ENCODE measurements around the gene CBX3. TPM values are rescaled to one million over a fixed set of nuclear protein-coding genes. Genes with fewer than 3 reads are reported as not detected.
A peak's percentile ranks its signal among the peaks of the same experiment; 100 is the strongest.

The CBX3 gene
- polyA plus RNA-seq, 4 donors, result 145 to 184 (median 179) TPM

DNA sequence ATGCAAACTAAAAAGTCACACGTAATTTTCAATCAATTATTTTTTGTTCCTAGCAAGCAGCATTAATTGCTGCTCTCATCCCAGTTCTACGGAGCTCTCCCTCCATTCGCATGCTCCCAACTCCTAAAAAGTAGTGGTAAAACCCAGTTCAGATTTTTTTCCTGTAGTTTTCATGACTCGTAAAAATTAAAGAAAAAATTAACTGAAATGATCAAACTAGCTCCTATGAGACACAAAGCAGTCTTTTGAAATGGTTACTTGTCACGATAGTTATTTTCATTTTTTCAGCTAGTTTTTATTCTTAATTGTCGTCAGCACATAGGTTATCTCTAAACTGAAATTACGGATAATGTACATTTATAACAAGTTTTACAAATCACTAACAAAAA, 2.8 kb upstream of the CBX3 start:
- peak overlapping the region in 1 of 3 donors; percentile 99 for H3K27ac ChIP-seq (ENCODE audit: low read depth in 1 of 3, low read length in 2 of 3)
- no peak for FAIRE-seq
- WGBS, 3 donors, result 1% methylated on average over 7 of the region's 7 CpGs

DNA sequence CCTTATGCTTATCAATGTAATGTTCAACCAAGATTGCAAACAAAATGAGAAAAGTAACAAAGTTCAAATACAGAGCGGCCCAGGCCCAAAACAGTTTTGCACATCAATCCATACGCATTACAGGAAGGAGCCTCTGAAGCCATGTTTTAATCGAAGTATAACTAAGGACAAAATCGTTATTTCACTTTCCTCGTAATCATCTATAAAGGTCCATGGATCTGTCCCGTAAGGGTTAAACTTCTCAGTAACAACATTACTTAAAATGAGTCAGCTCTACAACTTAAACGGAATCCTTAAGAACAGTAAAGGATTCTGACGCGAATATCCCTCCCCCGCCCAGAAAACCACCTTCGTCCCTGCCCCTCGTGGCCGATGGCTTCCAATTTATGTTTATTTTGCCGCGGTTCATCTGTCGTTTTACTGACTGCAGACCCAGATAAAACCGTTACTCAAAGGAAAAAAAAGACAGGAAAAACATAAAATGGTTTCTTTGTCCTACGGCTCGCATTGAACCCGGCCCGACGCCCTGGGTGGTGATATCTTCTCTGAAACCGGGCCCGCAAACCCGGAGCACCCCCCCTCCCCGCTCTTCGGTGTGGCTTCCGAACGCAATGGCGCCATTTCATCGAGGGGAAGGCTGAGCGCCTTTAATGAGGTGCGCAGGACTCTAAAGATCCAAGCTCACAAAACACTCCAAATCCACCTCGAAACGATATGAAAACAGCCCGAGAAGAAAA, 2.1 kb upstream of the CBX3 start:
- DNase-seq (peak; percentile 58 to 69), FAIRE-seq (no peak)
- H3K4me1 ChIP-seq (ENCODE audit: control insufficient read depth in 3 of 3, insufficient read depth in 2 of 3, low read depth in 1 of 3, low read length in 2 of 3), result peaks cover 2 to 19% (median 3%) of the 10 kb centered on the region in 3 donors
- peak overlapping the region; percentile 99 for H3K27ac ChIP-seq (ENCODE audit: low read depth in 1 of 3, low read length in 2 of 3)
- H3K36me3 ChIP-seq (ENCODE audit: control insufficient read depth in 3 of 3, insufficient read depth in 2 of 3, low read depth in 1 of 3, low read length in 3 of 3), result peaks cover 3 to 13% (median 7%) of the 10 kb centered on the region in 3 donors
- peak overlapping the region; percentile 86 to 96 (median 91) for H3K4me3 ChIP-seq (ENCODE audit: low read depth in 1 of 3, low read length in 3 of 3)
- whole genome bisulfite sequencing, 3 donors, result 0% methylated on average over 36 of the region's 36 CpGs
- H3K9me3 ChIP-seq (ENCODE audit: control insufficient read depth in 2 of 2, insufficient read depth in 1 of 2, low read depth in 1 of 2, low read length in 1 of 2), result no peaks in the 10 kb centered on the region
- no peaks in the 10 kb centered on the region for H3K27me3 ChIP-seq (ENCODE audit: control insufficient read depth in 3 of 3, insufficient read depth in 3 of 3, low read length in 3 of 3)

More for the DNA sequence above, 2.8 kb upstream of the CBX3 start:
- Histone ChIP-seq H3K9me3 (ENCODE audit: control insufficient read depth in 2 of 2, insufficient read depth in 1 of 2, low read depth in 1 of 2, low read length in 1 of 2) (no peaks in the 10 kb centered on the region), H3K4me1 (ENCODE audit: control insufficient read depth in 3 of 3, insufficient read depth in 2 of 3, low read depth in 1 of 3, low read length in 2 of 3) (peaks cover 2 to 18% (median 3%) of the 10 kb centered on the region in 3 donors), H3K27me3 (ENCODE audit: control insufficient read depth in 3 of 3, insufficient read depth in 3 of 3, low read length in 3 of 3) (no peaks in the 10 kb centered on the region), H3K36me3 (ENCODE audit: control insufficient read depth in 3 of 3, insufficient read depth in 2 of 3, low read depth in 1 of 3, low read length in 3 of 3) (peaks cover 5 to 14% (median 14%) of the 10 kb centered on the region in 3 donors), H3K4me3 (ENCODE audit: low read depth in 1 of 3, low read length in 3 of 3) (peak overlapping the region; percentile 68 to 91 (median 86))
- DNase-seq, result no peak

DNA sequence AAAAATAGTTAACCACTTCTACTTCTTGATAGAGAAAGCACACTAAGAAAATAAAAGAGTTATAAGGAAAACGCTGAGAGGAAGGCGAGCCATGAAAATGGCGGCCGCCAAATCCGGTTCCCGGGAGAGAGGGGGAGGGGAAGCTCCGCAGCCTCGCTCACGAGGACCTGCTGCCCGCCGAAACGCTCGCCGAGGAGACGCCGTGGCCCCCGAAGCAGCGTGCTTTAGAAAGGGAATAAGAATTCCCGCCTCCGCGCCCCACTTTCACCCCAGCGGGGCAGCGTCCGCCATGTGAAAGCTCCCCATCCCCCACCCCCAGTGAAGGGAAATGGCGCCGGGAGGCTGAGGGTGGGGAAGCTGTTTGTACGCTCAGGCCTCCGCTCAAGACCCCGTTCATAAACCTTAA, 1.5 kb upstream of the CBX3 start:
- Histone ChIP-seq H3K27me3 (ENCODE audit: control insufficient read depth in 3 of 3, insufficient read depth in 3 of 3, low read length in 3 of 3) (no peaks in the 10 kb centered on the region), H3K4me3 (ENCODE audit: low read depth in 1 of 3, low read length in 3 of 3) (peak overlapping the region; percentile 86 to 96 (median 91)), H3K4me1 (ENCODE audit: control insufficient read depth in 3 of 3, insufficient read depth in 2 of 3, low read depth in 1 of 3, low read length in 2 of 3) (peaks cover 2 to 18% (median 3%) of the 10 kb centered on the region in 3 donors), H3K9me3 (ENCODE audit: control insufficient read depth in 2 of 2, insufficient read depth in 1 of 2, low read depth in 1 of 2, low read length in 1 of 2) (no peaks in the 10 kb centered on the region), H3K36me3 (ENCODE audit: control insufficient read depth in 3 of 3, insufficient read depth in 2 of 3, low read depth in 1 of 3, low read length in 3 of 3) (peaks cover 3 to 11% (median 3%) of the 10 kb centered on the region in 3 donors), H3K27ac (ENCODE audit: low read depth in 1 of 3, low read length in 2 of 3) (peak overlapping the region; percentile 99)
- FAIRE-seq (no peak), DNase-seq (peak; percentile 67 to 90)
- WGBS, 3 donors, result 0% methylated on average over 29 of the region's 29 CpGs

DNA sequence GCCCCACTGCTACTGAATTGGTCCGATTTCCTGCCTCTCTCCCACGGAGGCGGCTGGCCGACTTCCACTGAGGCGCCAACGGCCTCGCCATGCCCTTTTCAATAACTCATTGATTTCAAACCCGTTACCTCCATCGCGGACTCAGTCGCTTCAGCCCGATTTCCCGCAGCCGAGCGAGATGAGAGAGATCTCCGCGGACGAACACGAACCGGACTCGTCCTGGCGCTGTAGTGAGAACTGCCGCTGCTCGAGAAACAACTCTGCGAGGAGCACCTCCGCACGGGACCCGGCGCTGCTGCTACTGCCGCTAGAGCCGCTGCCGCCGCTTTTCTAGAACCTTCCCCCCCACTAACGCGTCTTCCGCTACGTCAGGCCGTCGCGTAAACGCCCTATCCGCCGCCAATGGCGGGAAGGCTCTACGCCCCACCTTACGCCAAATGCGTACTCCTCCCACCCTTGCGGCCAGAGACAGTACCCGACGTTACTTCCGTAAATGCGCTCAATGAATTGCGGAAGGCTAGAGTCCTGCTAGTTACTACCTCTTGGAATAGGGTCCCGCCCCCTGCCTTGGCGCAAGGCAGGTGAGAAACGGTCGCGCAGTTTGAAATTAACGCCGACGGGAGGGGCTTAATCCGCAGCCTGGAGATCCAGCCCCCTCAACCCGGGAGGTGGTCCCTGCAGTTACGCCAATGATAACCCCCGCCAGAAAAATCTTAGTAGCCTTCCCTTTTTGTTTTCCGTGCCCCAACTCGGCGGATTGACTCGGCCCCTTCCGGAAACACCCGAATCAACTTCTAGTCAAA, 900 bp upstream of the CBX3 start, which contains the start of gene HNRNPA2B1:
HNRNPA2B1 (minus strand) TSS at position 303 of the 803 bp plus-strand sequence; CDS start at position 134, 169 bp downstream.
- Histone ChIP-seq H3K27me3 (ENCODE audit: control insufficient read depth in 3 of 3, insufficient read depth in 3 of 3, low read length in 3 of 3) (no peaks in the 10 kb centered on the region), H3K27ac (ENCODE audit: low read depth in 1 of 3, low read length in 2 of 3) (peak within 1 kb of the TSS; percentile 99), H3K36me3 (ENCODE audit: control insufficient read depth in 3 of 3, insufficient read depth in 2 of 3, low read depth in 1 of 3, low read length in 3 of 3) (peaks cover 3 to 10% (median 4%) of the 10 kb centered on the region in 3 donors), H3K4me1 (ENCODE audit: control insufficient read depth in 3 of 3, insufficient read depth in 2 of 3, low read depth in 1 of 3, low read length in 2 of 3) (peaks cover 0 to 18% (median 2%) of the 10 kb centered on the region in 3 donors), H3K9me3 (ENCODE audit: control insufficient read depth in 2 of 2, insufficient read depth in 1 of 2, low read depth in 1 of 2, low read length in 1 of 2) (no peaks in the 10 kb centered on the region), H3K4me3 (ENCODE audit: low read depth in 1 of 3, low read length in 3 of 3) (peak within 1 kb of the TSS; percentile 91 to 99 (median 96))
- 0% methylated on average over 71 of the region's 71 CpGs for WGBS, 3 donors
- peak; percentile 98 to 100 for DNase-seq
- FAIRE-seq, result no peak

DNA sequence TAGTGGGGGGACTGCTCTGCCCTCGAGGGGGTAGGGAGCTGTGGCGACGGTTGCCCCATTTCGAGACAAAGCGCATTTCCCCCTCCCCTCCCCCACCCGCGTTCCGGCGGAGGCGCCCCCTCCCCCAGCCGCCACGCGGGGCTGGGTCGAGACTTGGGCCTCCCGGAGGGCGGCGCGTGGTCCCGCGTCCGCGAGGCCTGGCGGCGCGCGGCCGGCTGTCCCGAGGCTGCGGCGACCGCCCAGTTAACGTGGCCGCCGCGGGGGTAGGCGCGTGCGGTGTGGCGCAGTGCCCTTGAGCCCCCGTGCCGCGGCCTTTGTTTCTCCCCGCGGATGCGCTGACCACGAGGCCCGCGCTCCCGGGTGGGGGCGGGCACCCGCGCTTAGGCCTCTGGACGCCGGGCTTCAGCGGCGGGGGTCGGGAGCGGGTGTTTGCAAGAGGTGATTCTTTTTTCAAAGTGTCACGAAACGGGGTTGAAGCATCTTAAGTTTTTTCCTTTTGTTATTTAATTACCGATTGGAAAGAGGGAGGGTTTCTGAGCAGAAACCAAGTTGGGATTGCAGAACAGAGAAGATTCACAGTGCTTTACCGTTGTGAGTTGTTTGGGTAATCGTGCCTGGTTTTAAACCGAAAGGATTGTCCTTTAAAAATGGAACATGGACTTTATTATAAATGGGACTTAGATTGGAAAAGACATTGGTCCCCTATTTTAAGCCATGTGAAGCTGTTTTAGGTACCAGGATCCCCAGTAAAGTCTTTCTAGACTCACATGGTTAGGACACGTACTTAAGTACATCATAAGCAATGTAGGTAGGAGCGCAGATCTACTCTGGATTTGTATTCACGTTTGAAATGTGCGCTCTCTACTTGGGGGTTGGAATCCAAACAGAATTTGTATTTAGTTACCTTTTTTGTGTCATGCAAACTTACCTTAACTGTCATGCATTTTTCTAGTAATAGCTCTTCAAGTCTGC, 760 bp downstream of the CBX3 start:
- 0 to 1% (median 1%) methylated on average over 34 to 68 of the region's 68 CpGs for WGBS, 3 donors
- peak overlapping the region; percentile 96 to 99 (median 97) for H3K27ac ChIP-seq (ENCODE audit: low read depth in 1 of 3, low read length in 2 of 3)
- FAIRE-seq (no peak), DNase-seq (peak; percentile 49 to 81)
- H3K9me3 ChIP-seq (ENCODE audit: control insufficient read depth in 2 of 2, insufficient read depth in 1 of 2, low read depth in 1 of 2, low read length in 1 of 2), result no peaks in the 10 kb centered on the region
- peak overlapping the region; percentile 91 to 99 (median 93) for H3K4me3 ChIP-seq (ENCODE audit: low read depth in 1 of 3, low read length in 3 of 3)
- H3K36me3 ChIP-seq (ENCODE audit: control insufficient read depth in 3 of 3, insufficient read depth in 2 of 3, low read depth in 1 of 3, low read length in 3 of 3), result peaks cover 0 to 5% (median 4%) of the 10 kb centered on the region in 3 donors
- peaks cover 0 to 8% (median 3%) of the 10 kb centered on the region in 3 donors for H3K4me1 ChIP-seq (ENCODE audit: control insufficient read depth in 3 of 3, insufficient read depth in 2 of 3, low read depth in 1 of 3, low read length in 2 of 3)
- no peaks in the 10 kb centered on the region for H3K27me3 ChIP-seq (ENCODE audit: control insufficient read depth in 3 of 3, insufficient read depth in 3 of 3, low read length in 3 of 3)

DNA sequence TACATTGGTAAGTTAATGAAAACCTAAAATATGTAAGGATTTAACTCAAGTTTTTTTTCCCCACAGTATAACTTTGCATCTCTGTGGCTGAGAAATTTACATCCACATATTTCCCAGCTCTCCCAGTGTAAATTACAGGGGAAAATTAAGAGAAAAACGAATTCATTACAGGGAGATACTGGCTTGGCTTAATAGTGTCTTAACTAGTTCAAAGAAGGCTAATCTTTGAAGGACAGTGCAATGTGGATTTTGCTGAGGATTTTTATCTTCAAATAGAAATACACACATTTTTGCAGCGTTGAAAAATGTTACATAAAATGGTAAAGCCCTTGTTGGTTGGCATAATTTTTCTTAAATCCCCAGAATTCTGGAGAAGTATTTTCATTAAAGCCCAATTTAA, 1.5 kb downstream of the CBX3 start:
- Histone ChIP-seq H3K4me1 (ENCODE audit: control insufficient read depth in 3 of 3, insufficient read depth in 2 of 3, low read depth in 1 of 3, low read length in 2 of 3) (peaks cover 0 to 8% (median 3%) of the 10 kb centered on the region in 3 donors), H3K27me3 (ENCODE audit: control insufficient read depth in 3 of 3, insufficient read depth in 3 of 3, low read length in 3 of 3) (no peaks in the 10 kb centered on the region), H3K9me3 (ENCODE audit: control insufficient read depth in 2 of 2, insufficient read depth in 1 of 2, low read depth in 1 of 2, low read length in 1 of 2) (no peaks in the 10 kb centered on the region), H3K36me3 (ENCODE audit: control insufficient read depth in 3 of 3, insufficient read depth in 2 of 3, low read depth in 1 of 3, low read length in 3 of 3) (peaks cover 5 to 12% (median 8%) of the 10 kb centered on the region in 3 donors), H3K4me3 (ENCODE audit: low read depth in 1 of 3, low read length in 3 of 3) (peak overlapping the region in 2 of 3 donors; percentile 91 to 99), H3K27ac (ENCODE audit: low read depth in 1 of 3, low read length in 2 of 3) (peak overlapping the region in 1 of 3 donors; percentile 99)
- no peak for DNase-seq
- WGBS, 3 donors, result 1 to 5% (median 3%) methylated on average over 2 of the region's 2 CpGs
- no peak for FAIRE-seq

DNA sequence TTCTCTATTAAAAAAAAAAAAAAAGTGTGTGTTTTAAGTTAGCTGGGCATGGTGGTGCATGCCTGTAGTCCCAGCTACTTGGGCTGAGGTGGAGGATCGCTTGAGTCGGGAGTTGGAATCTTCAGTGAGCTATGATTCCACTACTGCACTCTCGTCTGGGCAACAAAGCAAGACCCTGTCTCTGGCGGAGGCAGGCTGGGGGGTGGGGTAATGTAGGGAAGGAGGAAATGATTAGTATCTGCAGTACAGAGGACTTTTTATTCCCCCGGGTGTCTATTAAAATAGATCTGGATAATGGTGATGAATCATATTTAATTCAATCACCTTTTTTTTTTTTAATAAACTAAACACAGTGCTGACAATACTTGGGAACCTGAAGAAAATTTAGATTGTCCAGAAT, 6.5 kb downstream of the CBX3 start:
- H3K4me1 ChIP-seq (ENCODE audit: control insufficient read depth in 3 of 3, insufficient read depth in 2 of 3, low read depth in 1 of 3, low read length in 2 of 3), result peaks cover 0 to 8% (median 3%) of the 10 kb centered on the region in 3 donors
- DNase-seq (no peak), FAIRE-seq (no peak)
- H3K27ac ChIP-seq (ENCODE audit: low read depth in 1 of 3, low read length in 2 of 3), result no peak overlapping the region
- H3K36me3 ChIP-seq (ENCODE audit: control insufficient read depth in 3 of 3, insufficient read depth in 2 of 3, low read depth in 1 of 3, low read length in 3 of 3), result peaks cover 13 to 30% (median 18%) of the 10 kb centered on the region in 3 donors
- 66 to 70% (median 68%) methylated on average over 5 of the region's 5 CpGs for WGBS, 3 donors
- H3K9me3 ChIP-seq (ENCODE audit: control insufficient read depth in 2 of 2, insufficient read depth in 1 of 2, low read depth in 1 of 2, low read length in 1 of 2), result no peaks in the 10 kb centered on the region
- no peaks in the 10 kb centered on the region for H3K27me3 ChIP-seq (ENCODE audit: control insufficient read depth in 3 of 3, insufficient read depth in 3 of 3, low read length in 3 of 3)
- H3K4me3 ChIP-seq (ENCODE audit: low read depth in 1 of 3, low read length in 3 of 3), result no peak overlapping the region

Data from small intestine (tissue), 7 donors.